Umbilical cord (tissue), 2 donors: ENCODE measurements around the gene VASH2. TPM values are rescaled to one million over a fixed set of nuclear protein-coding genes. Genes with fewer than 3 reads are reported as not detected.
"Not testable (repeated sequence)": the region's sequence is repeated elsewhere in the genome, so short reads cannot be mapped to it uniquely, and the experiment has no call there.

Source experiments
- DNase-seq: peaks from one replicate; pipeline ENCODE4 v3.0.0-alpha.2; 2015; ENCODE audit warnings: low spot score
- total RNA-seq: library from RNA; depleted of rRNA; stranded (reverse); fragments of >200 nt; gene quantifications from one replicate; pipeline ENCODE4 v1.2.3, GENCODE V29; 2014; ENCODE audit warnings: low replicate concordance; ENCODE audit not compliant: insufficient read depth

The VASH2 gene
- total RNA-seq, 1 donor from 2014 or later = 4.1 TPM

DNA sequence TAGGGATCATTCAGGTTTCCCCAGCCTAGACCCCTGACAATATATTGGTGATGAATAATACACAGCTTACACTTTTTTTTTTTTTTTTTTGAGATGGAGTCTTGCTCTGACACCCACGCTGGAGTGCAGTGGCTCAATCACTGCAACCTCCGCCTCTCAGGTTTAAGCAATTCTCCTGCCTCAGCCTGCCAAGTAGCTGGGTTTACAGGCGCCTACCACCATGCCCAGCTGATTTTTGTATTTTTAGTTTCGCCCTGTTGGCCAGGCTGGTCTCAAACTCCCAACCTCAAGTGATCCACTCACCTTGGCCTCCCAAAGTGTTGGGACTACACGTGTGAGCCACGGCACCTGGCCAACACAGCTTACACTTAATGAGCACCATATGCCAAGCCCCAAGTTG, 7.2 kb downstream of the VASH2 start:
- DNase-seq = no peak

DNA sequence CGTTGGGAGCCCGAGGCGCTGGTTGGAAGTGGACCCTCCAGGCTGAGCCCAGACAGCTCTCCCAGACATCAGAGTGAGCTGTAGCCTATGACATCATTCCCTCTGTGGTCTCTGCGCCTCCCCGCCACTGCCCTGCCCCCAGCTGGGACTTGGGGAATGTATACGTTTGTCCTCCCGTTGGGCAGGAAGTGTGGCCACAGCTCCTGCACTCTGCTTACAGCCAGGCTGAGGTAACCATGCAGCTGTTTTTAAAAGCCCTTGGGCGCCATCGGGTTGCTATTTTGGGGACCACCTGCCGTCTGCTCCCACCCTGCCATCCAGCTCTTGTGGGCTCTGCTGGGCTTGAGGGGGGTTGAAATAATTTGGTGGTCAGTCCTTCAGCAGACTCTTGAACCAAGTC, 7.8 kb downstream of the VASH2 start:
- DNase-seq = no peak

DNA sequence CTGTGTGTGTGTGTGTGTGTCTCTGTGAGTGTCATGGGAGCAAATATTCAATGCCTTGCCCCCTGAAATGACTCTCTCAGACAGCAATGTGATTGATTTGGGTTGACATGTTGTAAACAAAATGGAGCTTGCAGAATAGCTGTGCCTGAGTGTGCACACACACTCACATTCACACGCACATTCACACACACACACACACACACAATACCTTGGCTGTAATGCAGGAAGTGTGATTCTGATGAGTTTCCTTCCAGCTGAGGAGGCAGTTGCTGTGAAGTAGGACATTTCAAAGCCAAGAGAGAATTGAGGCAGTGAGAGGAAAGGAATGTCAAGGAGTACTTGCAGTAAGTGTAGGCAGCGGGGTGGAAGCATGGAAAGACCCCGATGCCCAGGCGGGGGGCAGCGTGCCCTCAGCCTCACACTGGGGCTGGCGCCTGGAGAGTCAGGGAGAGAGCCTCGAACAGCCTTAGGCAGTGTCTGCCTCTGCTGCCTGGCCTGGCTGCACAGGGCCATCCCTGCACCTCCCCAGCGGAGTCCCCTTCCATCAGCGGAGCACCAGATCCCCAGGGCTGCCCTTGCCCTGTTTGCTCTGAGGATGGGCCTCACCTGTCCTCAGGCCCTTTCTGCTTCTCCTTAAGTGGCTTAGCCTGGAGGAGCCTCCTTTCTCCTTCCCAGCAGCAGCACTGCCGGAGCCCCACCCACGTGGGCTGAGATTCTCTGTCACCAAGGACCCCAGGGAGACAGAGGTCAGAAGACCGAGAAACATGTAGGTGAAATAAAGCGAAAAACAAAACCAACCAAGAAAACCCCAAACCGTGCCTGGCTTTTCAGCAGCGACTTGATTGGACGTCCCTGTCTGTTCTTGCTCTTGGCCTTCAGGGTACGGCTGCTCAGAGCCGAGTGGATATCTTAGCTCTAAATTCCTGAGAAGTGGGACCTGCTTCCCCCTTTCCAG, 9.2 kb downstream of the VASH2 start:
- DNase-seq = no peak

DNA sequence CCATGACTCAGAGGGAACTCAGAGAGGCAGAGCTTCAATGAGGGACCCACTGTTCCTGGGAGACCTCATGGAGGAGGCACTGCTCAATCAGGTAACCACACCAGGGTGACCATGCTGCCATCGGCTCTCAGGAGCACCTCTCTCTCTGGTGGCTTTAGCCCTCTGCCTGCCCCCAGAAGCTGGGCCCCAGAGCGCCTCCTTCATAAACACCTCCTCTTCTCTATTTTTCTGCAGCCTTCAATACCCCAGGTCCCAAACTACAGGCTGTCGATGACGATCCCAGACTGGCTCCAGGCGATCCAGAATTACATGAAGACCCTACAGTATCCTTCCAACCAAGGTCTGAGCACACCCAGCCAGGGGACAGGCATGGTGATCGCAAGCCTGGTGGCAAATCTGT, 10.6 kb downstream of the VASH2 start:
- DNase-seq = no peak

DNA sequence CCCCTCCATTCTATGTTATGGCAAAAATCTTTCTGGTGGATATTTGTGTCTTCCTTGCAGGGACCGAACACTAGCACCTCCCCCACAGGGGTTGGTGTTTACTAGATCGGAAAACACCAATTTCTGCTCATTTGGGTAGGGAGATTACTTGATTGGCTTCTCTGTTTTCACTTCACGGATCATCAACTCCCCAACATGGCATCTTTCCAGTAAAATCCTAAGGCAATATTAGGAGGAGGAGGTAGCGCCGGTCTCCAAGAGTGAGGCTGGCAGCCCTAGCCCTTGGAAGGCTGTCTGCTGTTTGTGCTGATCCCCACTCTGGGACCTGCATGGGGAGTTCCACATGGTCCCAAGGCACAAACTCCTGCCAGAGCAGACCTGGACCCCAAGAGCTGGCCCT, 12.2 kb downstream of the VASH2 start:
- no peak for DNase-seq

DNA sequence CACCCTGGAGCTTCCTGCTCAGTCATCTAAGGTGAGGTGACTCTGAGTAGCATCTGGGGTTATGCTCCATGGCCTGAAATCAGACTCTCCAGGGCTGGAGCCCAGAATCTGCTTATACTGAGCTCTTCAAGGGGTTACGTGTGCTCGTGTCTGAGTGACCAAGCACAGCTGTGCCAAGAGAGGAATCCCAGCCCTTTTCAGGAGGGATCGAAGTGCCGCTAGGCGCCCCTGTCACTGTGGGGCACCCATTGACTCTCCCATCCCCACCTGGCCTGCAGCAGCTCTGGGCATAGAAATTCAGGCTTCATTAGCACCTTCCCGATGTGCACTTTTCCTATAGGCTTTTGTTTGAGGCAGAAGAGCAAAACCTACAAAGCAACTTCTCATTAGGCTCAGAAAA, 13.8 kb downstream of the VASH2 start:
- DNase-seq = no peak

DNA sequence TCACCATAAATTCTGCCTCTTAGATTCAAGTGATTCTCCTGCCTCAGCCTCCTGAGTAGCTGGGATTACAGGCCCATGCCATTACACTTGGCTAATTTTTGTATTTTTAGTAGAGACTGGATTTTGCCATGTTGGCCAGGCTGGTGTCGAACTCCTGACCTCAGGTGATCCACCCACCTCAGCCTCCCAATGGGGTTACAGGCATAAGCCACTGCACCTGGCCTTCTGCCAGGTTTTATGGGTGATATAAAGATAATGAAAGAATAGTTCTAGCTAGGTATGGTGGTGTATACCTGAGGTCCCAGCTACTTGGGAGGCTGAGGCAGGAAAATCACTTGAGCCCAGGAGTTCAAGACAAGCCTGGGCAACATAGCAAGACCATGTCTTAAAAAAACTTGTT, 14.7 kb downstream of the VASH2 start:
- not testable (repeated sequence) for DNase-seq

DNA sequence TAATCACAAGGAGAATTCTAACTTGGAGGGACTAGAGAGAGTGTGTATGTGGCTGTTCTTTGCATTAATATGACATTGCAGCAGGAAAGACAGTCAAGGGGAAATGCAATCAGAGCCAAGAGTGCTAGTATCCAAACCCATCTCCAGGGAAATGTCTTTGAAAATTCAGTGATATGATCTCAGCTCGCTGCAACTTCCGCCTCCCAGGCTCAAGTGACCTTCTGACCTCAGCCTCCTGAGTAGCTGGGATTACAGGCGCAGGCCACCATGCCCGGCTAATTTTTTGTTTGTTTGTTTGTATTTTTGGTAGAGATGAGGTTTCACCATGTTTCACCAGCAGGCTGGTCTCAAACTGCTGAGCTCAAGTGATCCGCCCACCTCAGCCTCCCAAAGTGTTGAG, 16.3 kb downstream of the VASH2 start:
- DNase-seq = no peak

DNA sequence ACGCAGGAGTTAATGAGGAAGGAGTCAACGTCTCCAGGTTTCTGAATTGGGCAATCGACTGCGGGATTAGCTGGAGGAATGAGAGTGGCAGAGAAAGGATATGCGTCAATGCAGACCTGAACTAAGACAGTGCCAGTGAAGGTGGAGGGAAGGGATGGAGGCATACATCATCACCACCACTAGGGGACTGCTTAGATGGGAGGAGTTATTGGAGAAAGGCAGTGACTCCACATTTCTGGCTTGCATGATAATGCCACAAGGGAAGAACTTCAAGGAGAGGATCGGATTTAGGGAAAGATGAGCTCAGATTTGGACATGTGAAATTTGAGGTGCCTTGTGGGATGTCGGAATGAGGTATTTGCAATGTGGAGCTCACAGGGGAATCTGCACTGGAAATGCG, 17.5 kb downstream of the VASH2 start:
- DNase-seq = no peak

DNA sequence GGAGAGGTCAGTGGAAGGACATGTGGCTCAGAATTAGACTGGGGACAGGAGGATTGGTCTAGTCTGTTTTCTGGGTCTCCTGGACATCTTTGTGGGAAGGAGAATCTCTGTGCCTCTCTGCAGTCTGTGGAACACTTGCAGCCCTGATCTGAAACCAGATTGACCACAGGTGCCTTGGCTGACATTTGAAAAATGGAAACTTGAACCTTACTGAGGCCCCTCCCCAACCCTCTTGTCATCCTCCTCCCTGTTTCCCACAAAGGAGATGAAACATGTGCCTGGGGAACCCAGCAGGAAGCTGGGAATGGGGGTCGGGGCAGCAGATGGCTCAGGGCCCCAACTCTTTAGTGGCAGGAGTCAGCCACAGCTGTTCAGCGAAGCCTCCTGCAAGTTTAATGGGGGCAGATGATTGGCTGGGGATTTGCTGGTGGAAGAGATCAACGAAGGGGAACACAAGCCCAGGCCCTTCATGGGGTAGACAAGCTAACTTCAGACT, 18.1 kb downstream of the VASH2 start:
- DNase-seq = no peak

DNA sequence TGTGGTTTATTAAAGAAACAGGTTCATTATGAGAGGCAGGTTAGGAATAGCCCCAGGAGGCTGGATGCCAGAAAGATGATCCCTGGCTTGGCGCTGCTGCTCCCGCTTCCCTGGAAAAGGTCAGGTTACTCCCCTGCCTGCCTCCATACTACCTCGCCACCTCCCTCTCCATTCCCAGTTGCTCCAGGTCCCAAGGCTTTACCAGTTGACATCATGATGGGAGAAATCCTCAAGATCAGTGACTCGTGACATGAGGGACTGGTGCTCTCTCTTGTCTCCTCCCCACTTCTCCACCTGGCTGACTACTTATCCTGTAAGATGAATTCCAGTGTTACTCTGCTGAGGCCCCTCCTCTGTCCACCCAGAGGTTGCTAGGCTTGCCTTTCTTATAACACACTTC, 19.7 kb downstream of the VASH2 start:
- DNase-seq = no peak

DNA sequence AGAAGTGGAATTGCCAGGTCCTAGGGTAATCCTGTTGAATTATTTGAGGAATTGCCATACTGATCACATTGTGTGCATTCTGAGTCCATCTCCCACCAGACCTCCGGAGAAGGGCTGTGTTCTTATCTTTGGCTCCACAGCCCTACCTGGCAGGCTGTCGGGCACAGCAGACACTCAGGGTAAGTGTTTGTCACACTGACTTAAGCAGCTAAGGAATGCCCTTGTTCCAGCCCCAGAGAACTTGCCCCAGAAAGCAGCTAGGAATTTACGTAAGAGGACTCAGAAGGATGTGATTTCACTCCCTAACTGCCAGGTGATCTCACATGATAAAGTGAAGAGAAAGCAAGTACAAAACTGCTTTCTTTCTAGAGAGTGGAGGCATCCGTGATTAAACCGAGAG, 21.0 kb downstream of the VASH2 start:
- no peak for DNase-seq

DNA sequence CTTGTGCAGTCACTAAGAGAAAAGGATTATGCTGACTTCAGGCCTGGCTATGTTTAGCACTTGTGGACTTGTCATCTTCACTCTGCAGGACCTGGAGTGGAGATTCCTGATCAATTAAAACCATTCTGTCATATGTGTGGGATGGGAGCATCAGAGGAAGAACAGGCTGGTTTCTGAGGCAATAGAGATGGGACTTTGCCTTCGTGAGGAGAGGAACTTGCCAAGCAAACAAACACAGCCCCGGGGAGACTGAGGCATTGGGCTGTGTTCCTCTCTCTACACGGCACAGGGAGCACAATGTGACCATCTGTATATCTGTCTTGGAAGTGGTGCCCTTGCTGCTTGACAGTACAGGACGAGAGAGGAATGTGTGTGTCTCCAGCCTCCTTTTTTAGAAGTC, 23.1 kb downstream of the VASH2 start:
- no peak for DNase-seq

DNA sequence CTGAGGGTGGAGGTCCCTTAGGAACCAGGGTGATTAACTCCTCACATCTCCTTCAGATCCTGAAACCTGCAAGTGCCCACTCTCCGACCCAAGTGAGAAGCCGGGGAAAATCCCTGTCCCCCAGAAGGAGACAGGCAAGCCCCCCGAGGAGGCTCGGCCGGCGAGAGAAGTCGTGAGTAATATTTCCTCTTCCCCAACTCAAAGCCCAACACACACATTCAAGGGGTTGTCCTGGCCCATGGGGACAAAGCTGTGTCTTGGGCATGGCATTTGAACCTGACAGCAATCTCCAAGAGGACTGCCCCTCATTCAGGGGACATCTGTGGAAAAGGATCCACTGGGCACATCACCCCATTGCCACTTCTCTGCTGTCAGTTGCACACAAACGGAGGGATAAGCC, 23.6 kb downstream of the VASH2 start:
- DNase-seq = no peak

DNA sequence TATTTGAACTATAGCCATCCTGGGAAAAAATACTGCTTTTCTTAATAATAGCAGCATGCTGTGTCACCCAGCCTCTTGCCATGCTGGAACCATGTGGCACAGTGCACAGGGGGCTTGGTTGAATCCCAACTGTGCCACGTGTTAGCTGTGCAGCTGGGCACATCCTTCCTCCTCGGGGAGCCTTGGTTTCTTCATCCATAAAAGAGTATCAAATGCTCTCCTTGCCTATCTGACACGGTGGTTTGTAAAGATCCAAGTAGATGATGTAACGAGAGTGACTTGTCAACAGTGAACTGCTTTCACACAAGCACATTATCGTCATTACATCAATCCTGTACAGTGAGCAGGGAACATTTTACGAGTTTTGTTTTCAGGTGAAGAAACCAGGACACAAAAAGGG, 24.4 kb downstream of the VASH2 start:
- no peak for DNase-seq

DNA sequence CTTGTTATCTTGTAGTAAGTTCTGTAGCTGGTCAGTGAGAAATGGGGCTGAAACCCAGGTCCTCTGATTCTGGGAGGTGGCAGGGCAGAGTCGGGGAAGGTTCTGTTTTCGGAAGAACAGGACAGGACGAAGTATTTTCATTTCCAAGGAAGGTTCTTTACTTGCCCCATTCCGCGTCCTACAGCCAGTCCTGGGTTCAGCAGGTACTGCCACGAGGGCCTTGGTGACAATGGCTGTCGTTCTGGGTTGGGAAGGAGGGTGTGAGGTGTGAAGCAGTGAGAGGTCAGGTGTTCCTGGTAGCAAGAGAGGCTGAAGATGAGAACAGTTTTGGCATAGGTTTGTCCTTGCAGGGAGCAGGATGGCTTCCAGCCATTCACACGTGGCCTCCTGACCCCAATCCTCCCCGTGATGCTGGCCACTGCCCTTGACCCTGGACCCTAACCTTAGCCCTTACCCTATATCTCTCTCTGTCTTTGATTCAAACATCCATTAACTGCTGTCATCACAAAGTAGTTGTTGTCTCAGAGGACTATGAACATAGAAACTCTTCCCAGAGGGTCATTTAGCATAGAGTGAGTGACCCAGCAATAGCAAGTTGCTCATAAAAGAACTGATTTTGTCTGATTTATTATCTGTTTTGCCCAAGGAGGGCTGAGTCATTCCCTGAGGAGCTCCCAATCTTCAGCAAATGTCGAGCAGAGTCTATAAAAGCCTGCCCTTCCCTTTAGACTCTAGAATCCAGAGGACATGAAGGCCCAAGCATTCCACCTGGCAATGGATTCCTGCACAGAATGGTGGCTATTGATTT, 25.0 kb downstream of the VASH2 start:
- DNase-seq = no peak

DNA sequence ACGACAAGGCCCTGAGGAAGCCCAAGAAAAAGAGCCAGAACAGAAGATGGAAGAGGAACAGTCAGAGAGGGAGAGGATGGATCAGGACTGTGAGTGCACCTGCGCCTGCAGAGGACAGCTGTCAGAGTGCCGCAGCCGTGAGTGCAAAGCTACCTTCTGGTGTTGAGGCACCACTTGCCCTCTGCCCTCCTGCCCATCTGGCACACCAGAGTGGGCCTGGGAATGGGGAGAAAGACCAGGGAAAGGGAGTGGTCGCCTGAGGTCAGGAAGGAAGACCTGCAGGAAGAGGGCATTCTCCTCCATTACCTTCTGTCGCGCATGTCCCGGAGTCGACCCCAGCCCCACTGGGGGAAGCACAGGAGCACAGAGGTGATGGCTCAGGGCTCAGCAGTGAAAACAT, 26.2 kb downstream of the VASH2 start:
- no peak for DNase-seq

DNA sequence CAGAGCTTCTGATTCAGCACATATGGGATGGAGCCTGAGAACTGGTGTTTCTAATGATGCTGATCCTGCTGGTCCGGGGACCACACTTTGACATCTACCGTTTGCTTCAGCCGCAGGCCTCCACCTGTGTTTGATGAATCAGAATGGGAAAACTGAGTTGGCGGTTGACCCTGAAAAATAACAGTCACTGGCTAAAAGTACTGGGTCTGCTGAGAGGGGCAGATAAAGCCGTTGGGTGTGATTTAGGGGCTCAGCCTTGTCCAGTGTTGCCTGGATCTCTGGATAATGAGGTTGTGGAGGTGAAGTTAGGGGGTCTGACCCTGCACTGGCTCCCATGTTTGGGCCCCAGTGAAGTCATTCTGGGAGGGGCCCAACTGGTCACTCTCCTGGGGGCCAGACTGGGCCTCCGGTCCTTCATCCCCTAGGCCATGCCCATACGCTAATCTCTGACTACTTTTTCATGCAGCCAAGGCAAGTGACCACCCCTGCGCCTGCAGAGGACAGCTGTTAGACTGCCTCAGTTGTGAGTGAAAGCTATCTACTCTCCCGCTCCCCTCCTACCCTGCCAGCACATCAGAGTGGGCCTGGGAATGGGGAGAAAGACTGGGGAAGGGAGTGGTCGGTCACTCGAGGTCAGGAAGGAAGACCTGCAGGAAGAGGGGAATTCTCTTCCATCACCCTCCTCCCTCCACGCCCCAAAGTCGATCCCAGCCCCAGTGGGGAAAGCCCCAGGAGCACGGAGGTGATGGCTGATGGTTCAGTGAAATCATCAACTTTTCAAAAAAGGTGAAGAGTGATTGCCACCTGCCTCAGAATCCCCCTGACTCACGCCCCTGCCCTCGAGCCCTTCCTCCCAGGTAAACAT, 27.7 kb downstream of the VASH2 start:
- no peak for DNase-seq

DNA sequence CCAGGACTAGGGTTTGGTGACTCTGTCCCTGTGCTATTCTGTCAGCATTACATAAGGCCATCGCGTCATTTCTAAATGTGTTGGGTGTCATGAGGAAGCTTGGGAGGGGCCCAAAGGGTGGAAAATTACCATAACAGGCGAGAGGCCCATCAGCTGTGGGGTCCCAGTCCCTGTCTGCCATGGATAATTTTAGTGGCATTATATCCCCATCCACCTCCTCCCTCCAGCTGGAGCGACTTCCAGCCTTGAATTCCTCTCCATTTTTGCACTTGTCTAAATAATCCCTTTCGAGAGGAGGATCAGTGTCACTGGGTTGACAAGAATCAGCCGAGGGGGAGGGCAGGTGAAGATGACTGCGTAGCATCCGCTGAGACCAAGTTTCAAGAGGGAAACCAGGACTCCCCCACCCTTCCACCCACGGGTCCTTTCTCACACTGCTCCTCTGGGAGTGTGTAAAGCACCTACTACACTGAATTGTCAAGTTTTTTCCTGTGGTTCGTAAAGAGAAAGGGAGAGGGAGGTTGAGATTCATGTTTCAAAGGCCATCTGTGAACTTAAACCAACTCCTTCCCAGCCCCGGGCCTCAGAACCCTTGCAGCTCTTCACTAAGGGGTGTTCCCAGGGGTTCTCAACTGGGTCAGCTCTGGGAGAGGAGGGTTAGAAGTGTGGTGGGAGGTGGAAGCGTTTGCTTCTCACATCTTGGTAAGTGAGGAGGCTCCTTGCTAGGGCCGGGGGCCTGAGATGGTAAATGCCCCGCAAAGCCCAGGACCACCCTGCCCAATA, 29.2 kb downstream of the VASH2 start:
- DNase-seq = no peak

DNA sequence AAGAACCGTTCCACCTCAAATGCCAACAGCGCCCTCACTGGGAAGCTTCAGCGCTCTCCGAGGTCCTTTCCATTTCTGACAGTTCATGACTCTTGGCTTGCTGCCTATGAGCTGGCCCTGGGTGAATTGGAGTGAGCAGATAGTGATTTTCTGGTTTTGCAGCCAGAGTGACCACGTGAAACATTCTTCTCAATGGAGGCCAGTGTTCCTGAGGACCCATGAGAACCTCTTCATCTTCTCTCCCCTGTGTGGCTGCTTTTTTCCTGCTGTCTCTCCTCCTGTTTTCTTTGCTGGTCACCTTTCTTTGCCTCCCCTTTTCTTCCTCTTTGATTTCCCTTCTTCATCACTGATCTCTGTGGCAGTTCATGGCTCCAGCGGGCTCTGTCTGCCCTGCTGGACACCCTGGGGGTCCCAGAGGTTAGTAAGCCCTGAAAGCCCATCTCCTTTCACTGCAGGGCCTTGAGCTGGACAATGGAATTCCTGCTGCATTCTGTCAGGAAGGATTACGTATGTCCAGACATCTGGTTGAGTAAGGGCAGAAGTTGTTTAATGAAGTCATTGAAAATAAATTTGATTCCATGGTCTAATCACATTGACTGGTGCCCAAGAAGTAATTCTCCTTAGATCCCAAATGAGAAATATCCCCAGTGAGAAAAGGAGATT, 29.9 kb downstream of the VASH2 start:
- no peak for DNase-seq
